GM12873 (cell line): ENCODE results near the gene AP4B1.

ENCODE experiments used
- TF ChIP-seq, protein P1 (sequence below): IDR thresholded peaks from 2 replicates; pipeline ENCODE4 v1.5.1; 2012; ENCODE audit warnings: low read depth, mild to moderate bottlenecking, moderate library complexity, low read length, control low read depth; ENCODE audit not compliant: insufficient read depth; ENCODE audit errors: missing control alignments

The AP4B1 gene

DNA sequence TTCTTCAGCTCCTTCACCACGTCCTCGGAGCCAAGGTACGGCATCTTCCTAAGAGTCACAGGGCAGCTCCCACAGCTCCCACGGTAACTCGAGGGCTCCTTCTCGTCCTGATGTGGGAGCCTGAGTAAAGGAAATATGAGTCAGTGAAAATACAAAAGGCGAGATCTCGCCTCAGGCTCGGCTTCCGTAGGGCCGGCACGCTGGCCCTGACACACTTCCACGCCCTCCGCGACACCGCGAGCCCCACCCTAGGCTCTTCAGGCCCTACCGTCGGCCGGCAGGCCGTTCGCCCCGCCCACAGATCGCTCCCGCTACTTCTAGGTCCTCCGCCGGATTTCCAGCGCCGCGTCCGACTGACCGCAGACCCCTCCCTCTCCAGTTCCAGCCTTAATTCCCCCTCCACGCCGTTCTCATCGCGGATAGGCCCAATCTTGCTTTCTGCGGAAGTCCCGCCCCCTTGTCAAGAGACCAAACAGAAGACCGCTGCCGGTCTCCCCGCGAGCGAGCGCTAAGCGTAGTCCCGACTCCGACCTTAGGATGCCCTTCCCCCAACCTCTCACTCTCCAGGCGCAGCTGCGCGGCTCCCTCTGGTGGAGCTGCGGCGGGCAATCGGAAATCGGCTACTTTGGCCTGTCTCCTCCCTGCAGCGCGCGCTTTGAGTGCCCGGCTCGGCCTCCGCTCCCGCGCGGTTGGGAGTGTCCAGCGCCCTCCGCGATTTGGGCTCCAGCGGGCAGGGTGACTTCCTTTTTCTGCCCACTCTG, at the start of gene AP4B1, which contains the start of gene DCLRE1B:
AP4B1 (minus strand) TSS at position 126 of the 761 bp plus-strand sequence; CDS start at position 44, 82 bp downstream.
DCLRE1B (plus strand) TSS at position 653 of the 761 bp plus-strand sequence. CDS start 261 bp downstream, outside the sequence.
- TF ChIP-seq, protein P1, sequence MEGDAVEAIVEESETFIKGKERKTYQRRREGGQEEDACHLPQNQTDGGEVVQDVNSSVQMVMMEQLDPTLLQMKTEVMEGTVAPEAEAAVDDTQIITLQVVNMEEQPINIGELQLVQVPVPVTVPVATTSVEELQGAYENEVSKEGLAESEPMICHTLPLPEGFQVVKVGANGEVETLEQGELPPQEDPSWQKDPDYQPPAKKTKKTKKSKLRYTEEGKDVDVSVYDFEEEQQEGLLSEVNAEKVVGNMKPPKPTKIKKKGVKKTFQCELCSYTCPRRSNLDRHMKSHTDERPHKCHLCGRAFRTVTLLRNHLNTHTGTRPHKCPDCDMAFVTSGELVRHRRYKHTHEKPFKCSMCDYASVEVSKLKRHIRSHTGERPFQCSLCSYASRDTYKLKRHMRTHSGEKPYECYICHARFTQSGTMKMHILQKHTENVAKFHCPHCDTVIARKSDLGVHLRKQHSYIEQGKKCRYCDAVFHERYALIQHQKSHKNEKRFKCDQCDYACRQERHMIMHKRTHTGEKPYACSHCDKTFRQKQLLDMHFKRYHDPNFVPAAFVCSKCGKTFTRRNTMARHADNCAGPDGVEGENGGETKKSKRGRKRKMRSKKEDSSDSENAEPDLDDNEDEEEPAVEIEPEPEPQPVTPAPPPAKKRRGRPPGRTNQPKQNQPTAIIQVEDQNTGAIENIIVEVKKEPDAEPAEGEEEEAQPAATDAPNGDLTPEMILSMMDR = peak; percentile 68

DNA sequence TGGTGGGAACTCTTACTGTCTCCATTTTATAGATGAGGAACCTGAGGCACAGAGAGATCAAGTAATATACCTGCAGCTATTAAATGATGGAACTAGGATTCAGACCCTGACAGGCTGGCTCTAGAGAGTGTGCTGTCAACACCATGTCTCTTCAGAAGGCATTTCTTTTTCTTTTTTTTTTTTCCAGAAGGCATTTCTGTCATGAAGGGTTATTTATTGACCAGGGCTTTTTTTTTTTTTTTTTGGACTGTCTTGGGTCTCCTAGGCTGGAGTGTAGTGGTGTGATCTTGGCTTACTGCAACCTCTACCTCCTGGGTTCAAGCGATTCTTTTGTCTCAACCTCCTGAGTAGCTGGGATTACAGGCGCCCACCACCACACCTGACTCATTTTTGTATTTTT, 47.1 kb upstream of the AP4B1 start:
- TF ChIP-seq, protein P1 = no peak

DNA sequence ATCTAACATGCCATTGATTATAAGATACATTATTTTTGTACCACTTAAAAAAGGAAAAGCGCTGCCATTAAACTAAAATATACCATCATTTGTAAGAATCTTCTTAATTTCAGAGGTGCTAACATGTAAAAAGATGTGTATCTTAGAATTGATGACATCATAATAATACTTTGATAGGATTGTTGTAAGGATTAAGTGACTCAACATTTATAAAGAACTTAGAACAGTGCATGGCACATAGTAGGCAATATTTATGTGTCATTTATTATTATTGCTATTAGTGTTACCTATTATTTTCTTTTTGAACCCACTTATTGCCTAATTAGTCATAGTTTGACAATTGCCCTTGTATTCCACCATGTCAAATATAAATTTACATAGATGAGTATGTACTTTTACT, 46.3 kb upstream of the AP4B1 start:
- TF ChIP-seq, protein P1 = no peak

DNA sequence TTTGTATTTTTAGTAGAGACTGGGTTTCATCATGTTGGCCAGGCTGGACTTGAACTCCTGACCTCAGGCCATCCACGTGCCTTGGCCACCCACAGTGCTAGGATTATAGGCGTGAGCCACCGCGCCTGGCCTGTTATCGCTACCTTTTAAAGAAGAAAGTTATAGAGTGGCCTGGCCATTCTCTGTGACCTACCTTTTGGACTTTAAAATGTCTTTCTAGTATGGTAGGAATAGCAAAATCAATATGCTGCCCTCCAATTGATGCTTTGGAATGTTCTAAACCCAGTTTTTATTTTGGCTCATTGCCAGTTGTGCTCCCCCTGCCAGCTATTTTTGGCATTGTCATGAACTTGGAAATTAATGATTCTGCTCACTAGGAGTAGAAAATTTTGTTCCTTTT, 44.4 kb upstream of the AP4B1 start:
- TF ChIP-seq, protein P1 = no peak

DNA sequence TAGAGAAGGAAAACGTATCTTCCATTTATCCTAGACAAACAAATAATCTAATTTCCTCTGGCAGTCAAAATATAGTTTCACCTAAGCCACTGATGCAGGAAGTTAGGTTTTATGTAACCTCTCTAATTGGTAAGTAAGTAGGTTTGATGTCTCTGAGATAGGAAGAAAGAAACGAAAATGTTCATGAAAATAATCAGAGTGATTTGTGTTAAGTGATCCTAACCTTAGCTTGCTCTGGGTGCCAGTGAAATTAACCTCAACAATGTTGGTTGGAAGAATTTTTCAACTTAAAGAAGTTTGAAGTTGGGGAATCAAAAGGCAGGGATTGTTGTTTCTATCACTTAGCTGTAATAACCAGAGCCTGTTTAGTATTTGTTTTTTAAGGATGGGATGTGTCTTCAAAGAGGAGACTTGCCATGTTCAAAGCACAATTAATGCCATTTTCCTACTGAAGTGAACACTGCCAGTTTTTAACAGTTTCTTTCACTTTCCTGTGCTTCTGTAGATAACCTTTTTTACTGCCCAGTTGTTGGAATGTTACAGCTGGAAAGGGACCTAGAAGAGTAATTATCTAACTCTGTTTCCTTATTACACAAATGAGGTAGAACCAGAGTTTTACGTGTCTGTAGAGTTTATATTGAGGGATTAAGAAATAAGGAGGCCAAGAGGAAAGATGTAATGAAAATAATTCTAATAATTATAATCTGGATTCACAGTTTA, 42.9 kb upstream of the AP4B1 start:
- TF ChIP-seq, protein P1 = no peak

DNA sequence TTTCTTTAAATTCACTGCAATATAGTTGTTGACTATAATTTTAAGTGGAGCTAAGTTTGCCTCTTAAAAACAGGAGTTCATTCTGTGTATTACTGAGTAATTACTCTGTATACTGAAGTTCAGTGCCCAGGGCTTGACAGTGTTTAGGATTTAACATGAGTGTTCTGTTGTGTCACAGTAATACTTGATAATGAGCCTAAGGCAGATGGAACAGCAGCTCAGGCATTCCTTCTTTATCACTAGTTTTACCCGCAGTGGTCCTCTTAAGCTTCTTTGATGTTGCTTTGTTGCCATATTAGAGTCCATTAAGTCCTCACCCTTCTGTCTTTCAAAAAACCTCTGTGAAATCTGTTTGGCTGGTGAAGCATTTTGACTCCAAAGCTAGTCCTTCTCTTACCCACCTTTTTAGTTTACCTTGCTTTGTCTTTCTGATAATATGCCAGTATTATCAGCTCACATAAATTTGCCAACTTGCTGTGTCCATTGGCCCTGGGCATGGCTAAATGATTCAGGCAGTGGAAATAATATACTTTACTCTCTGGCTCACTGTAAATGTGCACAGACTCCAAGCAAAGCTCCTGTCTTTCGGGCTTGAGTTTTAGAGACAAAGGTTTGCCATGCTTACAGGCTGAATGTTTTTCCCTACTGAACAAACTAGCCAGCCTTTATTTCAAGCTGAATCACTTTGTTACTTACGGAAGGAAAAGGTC, 42.2 kb upstream of the AP4B1 start:
- TF ChIP-seq, protein P1 = no peak

DNA sequence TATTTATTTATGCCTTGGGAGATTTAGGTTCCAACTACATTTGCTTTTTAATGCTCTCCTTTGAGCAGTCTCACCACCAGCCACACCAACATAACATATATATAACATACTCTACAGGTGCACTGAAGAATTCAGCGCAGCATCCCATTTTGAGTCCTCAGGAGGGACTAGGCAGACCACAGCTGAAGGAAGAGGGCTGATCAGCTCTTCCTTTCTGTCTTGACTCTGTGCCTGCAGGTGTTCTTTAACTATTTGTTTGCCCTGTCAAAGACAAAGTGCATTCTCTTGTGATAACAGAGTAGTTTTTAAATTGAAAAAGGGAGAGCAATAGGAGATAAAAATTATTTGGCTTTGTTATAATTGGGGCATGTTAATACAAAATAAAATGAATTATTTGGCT, 41.5 kb upstream of the AP4B1 start:
- TF ChIP-seq, protein P1 = no peak
